Esophagus muscularis mucosa (tissue), 4 donors: ENCODE measurements around the gene PLG.

Experiments
- CTCF ChIP-seq, 3 experiments: fragments of 200-600 bp in 2 of 3; fragments of 450-650 bp in 1 of 3; sonication (generic) in 2 of 3; IDR thresholded peaks; one replicate each; pipeline ENCODE4 v1.5.1; 2017 to 2019; ENCODE audit warnings: antibody characterized with exemption in 3 of 3, mild to moderate bottlenecking in 2 of 3, moderate library complexity in 1 of 3
- EP300 ChIP-seq: sonication (generic); formaldehyde crosslinking; IDR thresholded peaks from one replicate; pipeline ENCODE4 v1.6.1; 2017; ENCODE audit warnings: antibody characterized with exemption
- POLR2A ChIP-seq: fragments of 450-650 bp; IDR thresholded peaks from one replicate; pipeline ENCODE4 v1.6.1; 2017; ENCODE audit warnings: antibody characterized with exemption, moderate library complexity, mild to moderate bottlenecking, low read depth

- TF ChIP-seq POLR2A: no peak
- TF ChIP-seq CTCF (IDR thresholded peaks at IDR 0.05): no peak
- no peak for TF ChIP-seq EP300
These were observed 93.7 kb downstream of the PLG start for GRCh38 chr6:160795721-160796120.
